Measurements from ENCODE around the gene EFCAB6.
"Not testable (repeated sequence)": the region's sequence is repeated elsewhere in the genome, so short reads cannot be mapped to it uniquely, and the experiment has no call there.

EFCAB6 gene

DNA sequence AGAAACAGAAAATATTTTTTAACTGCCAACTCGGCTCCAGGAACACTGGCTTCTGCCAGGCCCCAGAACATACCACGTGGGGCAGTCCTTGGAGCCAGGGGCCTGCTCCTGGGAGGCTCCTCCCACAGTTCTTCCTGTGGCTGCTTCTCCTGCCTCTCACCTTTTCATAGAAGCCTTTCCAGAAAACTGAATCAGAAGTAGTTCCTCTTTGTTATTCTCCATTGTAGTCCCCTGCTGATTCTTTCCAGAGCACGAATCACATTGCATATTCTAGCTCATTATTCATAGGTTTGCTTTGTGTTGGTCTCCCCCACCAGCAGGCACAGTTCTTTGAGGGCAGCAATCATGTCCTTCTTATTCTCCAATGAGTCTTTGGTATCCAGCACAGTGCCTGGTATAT, 106.0 kb downstream of the EFCAB6 start:
- DNase-seq = no peak

DNA sequence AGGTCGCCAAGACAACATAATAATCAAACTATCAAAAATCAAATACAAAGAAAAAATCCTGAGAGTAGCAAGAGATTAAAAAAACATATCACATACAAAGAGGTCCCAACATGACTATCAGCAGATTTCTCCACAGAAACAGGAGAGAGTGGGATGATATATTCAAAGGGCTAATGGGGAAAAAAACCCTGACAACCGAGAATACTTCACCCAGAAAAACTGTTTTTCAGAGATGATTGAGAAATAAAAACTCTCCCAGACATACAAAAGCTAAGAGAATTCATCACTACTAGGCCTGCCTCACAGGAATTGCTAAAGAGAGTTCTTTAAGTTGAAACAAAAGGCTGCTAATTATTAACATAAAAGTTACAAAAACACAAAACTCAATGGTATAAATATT, 108.1 kb downstream of the EFCAB6 start:
- no peak for DNase-seq

DNA sequence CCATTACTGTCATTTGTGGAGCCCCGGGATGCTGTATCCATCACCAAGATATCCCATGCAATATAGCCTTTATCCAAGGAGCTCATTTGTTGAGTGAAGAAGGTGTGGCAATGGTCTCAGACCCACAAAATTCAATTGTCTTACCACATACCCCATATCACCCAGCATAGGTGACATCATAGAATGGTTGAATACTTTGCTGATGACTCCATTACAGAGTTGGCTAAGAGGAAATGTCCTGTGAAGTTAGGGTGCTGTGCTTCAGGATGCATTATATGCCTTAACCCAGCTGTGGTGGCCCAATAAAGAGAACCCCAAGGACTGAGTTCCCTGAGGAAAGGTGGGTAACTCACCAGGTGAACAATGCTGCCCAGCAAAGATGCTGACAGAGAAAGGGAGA, 113.7 kb downstream of the EFCAB6 start:
- DNase-seq = no peak

DNA sequence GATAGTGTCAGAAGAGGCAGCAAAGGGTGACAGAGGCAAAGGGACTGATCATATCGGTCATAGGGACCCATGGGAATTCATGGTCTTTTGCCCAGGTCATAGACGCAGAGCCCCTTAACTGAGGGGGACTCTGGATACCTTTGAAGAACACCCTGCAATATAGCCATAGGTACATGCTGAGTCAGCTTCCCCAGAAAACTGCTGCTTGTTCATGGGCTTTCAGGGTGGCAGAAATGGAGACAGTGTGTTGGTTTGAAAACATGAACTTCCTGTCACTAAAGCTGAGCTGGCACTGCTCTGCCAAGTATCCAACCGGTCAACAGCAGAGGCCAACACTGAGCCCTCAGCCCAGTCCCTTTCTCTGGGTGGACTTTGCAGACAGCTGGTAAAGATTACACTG, 114.2 kb downstream of the EFCAB6 start:
- no peak for DNase-seq

DNA sequence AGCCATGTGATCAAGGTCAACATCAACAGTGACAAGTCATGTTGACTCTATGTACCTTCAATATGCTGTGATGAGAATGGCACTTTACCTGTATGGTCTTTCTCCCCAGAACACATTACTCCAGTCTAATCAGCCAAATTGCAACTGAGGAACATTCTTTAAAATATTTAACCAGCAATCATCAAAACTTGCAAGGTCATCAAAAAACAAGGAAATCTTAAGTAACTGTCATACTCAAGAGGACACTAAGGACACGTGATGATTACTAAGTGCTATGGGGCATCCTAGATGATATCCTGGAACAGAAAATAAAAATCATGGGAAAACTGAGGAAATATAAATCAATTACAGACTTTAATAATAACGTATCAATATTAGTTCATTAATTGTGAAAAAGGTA, 118.9 kb downstream of the EFCAB6 start:
- no peak for DNase-seq

DNA sequence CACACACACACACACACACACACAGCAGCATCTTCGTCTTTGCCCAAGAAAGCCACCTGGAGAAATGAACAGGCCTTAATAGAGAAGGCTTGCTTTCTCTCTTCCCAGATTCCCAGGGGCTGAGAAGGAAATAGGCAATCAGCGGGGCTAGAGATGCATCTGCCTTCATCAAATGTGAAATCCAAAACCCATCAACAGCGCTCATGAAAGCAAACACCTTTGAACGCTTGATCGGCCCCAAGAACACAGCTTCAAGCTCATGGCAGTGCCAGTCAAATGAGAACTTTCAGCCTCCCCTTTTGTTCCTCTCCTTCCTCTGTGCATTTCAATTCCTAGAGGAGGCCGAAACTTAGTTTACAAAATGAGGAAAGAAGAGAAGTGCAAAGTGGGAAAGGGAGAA, 122.7 kb downstream of the EFCAB6 start:
- no peak for DNase-seq

DNA sequence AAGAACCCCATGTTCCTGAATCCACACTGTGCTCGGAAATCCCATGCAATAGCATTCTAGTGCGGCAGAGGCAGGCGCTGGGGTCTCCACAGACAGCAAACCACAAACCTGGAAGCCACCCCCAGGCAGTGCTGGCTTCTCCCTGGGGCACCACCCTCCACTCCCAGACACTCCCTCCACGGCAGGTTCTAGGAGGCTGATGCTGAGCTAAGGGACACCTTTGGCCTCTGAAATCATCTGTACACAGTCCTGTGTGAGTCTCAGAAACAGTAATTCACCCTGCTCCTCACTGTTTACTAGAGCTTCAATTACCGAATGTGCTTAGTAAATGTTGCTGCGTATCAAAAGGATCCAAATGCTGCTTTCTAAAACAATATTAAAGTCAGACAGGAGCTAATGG, 129.3 kb downstream of the EFCAB6 start:
- no peak for DNase-seq

DNA sequence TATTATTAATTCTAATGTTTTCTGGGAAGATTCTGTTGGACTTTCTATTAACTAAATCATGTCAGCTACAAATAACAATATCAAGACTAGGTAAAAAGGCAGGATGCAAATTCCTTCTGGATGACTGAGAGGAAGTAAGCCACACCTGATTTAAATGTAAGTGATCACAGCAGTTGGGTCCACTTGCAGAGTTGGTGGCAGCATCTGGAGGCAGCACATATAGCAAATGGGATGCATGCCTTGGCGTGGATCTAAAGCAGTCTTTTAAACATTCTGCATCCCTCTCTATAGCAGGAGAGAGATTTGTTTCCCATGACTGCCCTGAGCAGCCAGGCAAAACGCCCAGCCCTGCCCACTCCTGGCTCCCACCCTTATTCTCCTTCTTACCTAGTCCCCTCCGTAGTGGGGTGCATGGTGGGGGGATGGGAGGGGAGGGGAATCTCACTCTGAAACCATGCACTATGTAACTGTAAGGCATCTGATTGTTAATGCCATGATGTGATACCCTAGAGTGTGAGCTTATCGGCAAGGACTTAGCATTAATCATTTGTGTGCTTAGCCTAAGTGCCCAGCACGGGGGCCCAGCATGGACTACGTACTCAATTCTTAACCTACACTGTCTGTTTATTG, 130.3 kb downstream of the EFCAB6 start:
- DNase-seq = no peak

DNA sequence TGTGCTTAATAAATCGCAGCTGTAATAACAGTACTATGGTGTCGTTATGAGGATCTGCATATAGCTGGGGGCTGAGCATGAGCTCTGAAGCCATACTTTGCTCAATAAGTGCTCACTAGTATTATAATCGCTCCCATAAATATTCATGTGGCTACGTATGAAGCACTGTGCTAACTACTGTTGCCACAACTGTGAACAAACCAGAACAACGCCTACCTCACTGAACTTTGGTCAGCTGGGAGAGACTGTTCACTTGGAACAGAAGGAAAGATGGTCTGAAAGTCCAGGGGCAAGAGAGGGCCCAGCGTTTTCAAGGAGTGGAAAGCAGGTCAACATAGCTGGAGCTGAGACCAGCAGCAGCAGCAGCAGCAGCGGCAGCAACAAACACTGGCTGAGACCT, 141.6 kb downstream of the EFCAB6 start:
- no peak for DNase-seq

DNA sequence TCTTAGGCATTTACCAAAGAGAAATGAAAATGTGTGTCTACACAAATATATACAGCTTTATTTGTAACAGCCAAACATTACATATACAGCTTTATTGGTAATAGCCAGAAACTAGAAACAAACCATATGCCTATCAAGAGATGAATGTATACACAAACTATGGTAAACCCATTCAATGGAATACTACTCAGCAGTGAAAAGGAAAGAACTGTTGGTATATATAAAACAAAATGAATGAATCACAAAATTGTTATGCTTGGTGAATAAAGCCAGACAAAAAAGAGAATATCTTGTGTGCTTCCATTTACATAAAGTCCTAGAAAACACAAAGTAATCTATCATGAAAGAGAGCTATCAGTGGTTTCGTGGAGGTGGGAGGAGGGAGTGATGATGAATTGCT, 142.9 kb downstream of the EFCAB6 start:
- no peak for DNase-seq

DNA sequence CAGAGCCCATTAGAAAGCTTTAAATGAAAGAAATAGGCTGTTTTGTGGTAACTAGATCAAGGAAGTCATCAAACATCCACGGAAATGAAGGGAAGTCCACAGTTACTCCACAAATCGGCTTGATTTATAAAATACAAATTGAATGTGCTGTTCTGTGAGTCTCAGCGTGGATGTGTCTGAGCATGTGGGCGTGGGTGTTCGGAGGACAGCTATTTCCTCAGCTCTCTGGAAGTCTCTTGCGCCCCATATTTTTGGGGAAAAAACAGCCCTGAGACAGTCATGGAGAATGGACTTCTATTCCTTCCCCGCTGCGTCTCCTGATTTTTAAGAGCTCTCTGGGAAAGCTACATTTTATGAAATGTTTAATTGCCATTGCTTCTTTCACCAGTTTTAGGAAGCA, 144.4 kb downstream of the EFCAB6 start:
- DNase-seq = no peak

DNA sequence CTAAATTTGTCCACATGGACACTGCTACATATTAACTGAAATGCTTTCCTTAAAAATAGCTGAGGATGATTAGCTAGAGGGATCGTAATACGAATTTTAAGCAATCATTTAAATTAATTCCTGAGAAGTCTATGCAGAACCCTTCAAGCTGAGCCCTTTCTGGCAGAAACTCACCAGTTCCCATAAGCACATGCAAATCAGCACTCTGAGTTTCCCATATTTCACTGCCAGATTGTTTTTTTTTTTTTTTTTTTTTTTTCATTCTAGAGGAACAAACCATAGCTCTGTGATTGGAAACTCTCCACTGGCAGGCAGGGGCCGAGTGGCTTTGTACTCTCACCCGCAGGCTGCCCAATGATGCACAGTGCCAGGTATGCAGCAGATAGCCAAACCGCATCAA, 145.6 kb downstream of the EFCAB6 start:
- no peak for DNase-seq

DNA sequence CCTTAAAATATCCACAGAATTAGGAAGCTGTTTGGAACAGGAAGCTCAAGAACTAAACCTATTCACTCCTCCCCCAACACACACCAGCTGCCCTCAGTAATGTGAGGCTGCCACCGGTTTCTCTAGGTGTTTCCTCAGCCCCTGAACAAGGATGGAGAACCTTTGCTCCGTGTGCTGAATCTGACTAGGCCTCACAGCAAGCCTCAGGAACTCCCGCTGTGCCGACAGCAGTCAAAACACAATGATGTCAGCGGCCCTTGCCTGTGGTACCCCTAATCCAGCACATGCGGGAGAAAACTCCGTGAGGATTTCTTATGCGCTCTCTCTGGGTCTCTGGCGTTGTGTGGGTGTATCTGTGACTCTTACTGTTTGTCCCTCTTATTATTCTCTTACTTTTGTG, 153.3 kb downstream of the EFCAB6 start:
- DNase-seq = no peak

DNA sequence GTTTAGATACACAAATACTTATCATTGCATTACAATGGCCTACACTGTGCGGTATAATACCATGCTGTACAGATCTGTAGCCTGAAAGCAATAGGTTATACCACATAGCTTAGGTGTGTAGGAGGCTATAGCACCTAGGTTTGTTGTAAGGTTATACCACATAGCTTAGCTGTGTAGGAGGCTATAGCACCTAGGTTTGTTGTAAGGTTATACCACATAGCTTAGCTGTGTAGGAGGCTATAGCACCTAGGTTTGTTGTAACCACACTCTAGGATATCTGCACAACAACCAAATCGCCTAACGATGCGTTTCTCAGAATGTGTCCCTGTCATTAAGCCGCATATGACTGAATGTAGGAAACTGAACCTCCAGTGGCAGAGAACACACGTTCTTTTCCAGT, 155.5 kb downstream of the EFCAB6 start:
- not testable (repeated sequence) for DNase-seq

DNA sequence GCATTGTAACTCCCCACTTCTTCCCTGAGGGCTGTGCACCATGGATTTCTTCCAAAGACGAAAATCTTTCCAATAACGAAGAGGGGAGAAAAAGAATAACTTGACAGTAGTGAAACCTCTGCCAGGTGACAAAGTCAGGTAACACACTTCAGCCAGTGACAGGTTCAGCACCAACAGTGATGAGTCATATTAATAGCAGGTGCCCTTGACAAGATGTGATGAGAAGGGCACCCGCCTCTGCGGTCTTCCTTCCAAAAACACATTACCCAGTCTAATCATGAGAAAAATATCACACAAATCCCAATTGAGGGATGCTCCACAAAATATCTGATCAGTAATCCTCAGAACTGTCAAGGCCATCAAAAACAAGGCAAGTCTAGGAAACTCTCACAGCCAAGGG, 157.8 kb downstream of the EFCAB6 start:
- DNase-seq = no peak

DNA sequence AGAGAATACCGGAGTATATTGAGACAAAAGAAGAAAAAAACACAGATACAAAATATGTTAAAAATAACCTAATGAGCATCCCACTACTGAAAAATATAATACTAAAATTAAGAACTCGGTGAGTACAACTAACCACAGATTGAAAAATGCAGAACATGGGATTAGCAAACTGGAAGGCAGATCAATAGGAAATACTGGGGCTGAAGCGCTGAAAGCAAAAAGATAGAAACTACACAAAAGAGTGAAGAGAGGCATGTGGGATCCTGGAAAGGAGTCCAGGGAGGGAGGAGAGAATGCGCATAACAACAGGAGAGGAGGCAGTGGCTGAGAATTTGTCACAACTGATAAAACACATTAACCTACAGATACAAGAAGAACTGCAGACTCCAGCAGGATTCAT, 159.3 kb downstream of the EFCAB6 start:
- DNase-seq = no peak

DNA sequence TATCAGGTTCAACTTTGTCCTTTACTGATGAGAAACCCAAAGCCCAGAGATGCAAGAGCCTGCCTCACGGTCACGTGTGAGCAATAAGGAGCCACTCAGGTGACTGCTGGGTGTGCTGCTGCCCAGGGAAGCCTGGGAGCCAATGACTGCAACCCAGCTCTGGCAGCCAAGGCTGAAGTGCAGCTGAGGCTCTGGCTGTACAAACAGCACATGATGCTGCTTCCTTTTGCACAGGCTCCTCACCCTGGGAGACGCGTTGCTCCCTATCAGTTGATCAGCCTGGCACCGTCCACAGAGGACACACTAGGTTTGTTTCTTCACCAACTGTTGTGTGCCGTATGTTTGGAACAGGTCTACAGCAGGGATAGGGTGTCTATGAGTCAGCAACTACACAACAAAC, 168.7 kb downstream of the EFCAB6 start:
- DNase-seq = no peak

DNA sequence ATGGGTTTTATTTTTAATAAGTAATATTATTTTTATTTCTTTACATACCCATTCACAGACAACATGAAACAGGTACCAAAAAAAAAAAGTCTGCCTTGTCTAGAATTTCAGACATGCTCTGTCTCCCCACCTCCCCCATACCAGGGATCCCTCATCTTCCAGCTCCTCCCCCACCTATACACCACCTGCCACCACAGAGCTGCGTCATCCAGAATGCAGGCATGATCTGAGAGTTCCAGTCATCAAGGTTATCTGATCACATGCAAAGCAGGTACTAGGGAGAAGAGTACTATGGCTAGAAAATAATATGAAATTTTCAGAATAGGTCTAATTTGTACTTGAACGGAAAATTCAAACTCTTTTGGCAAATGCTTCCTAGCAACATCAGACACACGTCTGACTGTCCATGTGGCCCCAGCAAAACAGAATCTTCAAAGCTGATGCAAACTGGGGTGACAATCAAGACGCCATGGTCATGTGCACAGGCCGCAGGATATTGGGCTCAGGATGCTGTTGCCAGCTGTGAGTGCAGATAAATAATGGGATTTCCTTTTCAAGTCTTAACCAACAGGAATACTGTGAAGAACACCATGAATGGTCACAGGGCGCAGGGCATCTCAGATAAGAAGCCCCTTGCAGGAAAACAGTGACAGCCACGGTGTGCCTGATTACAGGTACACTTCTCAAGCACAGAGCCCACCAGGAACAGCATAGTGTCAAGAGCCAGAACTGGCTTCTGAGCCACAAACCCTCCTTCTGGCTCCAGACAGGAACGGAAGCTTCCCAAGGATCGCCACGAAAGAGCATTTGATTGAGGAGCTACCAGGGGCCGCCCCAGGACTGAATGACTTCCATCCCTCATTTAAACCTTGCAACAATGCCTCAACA, 169.5 kb downstream of the EFCAB6 start:
- DNase-seq = no peak

DNA sequence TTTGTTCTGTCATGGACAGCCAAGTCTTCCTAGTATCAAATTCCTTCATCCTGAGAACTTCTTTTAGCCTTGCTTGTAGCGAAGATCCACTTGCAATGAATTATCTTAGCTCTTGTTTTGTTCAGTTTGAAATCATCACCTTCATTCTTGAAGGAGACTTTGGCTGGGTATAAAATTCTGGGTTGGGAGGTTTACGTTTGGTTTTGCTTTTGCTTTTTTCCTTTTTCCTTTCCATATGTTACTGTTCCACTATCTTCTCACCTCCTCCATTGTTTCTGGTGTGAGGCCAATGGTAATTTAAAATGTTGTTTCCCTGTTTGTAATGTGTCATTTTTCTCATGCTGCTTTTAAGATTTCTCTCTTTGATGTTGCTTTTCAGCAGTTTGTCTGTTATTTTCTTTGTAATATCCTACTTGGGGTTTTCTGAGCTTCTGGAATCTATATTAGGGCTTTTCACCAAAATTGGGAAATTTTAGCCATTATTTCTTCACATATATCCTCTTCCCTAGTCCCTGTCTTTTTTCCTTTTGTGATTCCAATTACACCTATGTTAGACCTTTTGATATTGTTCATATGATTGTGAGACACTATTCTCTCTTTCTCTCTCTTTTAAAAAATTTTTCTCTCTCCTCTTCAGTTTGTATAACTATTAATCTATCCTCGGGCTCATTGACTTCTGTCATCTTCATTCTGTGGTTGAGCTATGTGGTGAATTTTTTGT, 172.7 kb downstream of the EFCAB6 start:
- no peak for DNase-seq

DNA sequence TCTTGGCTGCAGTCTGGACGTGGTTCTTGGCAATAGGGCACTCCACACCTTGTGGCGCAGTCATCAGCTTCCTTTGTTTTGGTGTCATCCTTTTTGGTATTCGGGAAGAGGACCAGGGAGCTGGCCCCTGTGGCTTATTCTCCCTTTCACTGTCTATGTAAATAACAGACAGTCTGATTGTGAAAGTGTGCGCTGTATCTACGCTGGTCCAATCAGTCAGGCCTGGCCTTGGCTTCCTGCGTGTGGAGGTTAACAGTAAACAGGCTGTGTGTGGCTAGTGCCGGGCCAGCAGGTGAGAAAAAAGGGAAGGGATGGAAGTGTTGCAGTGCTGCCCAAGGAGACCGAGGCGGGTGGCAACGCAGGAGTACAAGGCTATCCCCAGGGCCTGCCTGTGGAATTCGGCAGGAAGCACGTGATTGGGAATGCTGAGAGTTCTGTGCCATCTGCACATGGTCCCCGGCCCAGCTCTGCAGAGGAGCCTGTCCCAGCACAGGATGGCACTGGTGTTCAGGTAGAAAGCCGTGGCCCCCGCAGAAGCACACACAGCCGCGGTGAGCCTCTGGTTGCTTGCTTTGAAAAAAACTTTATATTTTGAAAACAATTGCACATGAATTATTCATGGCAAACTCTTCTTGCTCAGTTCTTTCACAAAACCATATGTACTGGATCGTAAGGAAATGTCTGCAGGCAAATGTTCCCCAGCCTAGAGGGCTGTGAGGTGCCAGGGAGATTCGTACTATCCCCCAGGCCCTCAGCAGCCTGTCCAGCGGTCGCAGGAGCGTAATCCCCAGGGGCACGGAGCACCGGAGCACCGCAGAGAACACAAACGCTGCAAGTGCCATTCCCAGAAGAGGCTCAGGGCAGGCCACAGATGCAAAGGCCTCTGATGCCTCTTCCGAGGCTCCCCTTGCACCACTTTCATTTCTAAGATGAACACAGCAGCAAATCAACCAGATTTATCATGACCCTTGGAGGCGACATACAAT, 174.5 kb downstream of the EFCAB6 start:
- DNase-seq = no peak

DNA sequence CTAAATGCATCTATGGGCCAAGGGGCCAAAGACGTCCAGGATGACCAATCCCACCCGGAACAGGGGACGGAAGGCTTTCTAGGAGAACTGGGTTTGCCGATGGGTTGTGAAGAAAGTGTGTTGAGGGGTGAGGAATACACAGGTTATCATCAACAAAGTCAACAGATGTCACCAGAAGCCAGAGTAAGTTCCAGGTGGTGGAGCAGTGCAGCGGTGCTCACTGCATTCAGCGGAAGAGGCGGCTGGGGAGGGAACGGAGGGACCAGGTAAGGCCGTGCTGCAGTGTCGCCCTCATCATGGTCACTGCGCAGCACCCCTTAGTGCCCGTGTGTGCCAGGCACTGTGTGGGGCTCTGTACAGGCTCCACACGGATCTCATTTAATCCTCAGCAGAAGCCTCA, 176.0 kb downstream of the EFCAB6 start:
- no peak for DNase-seq

DNA sequence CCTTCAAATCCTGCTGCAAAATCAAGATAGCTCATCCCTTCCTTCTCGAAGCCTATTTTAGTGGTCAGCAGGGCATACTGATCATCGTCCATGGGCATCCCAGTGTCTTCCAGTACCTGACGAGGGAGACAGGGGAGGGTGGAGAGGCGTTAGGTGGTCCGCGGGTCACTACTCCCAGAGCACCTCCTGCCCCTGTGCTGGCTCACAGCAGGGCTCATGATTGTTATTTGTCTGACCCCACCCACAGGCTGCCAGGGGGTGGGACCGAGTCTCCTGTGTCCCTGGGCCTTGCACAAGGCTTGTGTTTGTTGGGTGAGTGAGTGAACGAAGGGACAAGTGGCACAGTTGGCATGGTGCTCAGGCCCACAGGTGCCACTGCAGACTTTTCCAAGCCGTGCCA, 177.0 kb downstream of the EFCAB6 start:
- DNase-seq = no peak

DNA sequence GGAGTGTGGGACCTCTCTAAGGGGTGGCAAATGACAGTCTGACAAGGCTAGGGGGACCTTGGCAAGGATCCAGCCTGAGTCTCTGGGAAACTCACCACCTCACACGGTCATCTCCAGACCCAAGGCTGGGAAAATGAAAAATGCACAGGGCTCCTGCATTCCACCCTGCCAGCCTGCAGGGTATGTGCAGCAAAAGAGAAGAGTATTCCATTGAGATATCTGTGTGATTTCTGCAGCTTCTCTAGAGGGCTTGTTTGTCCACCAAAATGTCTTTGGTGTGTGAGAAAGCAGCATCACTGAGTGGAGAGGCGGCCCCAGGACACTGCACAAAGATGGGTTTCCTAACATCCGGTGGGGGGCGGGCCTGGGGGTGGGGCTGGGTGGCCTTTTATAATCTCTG, 177.8 kb downstream of the EFCAB6 start:
- DNase-seq = no peak

All from SIG-M5 (cell line).